K562 (cell line): ENCODE data around the gene PSMC1. TPM values are rescaled to one million over a fixed set of nuclear protein-coding genes. Genes with fewer than 3 reads are reported as not detected.

Source experiments
- ATAC-seq: fragments of 200-7000 bp; cut with Tn5 transposase; 3 replicates; pipeline ENCODE4 v1.9.1; 2020; ENCODE audit warnings: moderate library complexity
- BruUV-seq: library from RNA; stranded (reverse); fragments of 400-500 nt; replicated peaks from 2 replicates; lab custom pipeline; 2021; lab: Mats Ljungman, UMichigan
- CTCF ChIA-PET: fragments of 300-600 bp; formaldehyde crosslinking; extraction: SDS; loops from one replicate; lab custom pipeline; 2021; ENCODE audit warnings: low intra/inter-chr PET ratio; lab: Yijun Ruan, JAX
- POLR2A ChIA-PET: fragments of 300-600, 350-650 bp; sonication (Branson Sonifier 250); formaldehyde crosslinking; extraction: SDS; loops from one replicate; lab custom pipeline; 2021; ENCODE audit warnings: antibody characterized with exemption, inconsistent platforms; lab: Yijun Ruan, JAX
- DNase-seq, 4 experiments: peaks; one replicate each; pipeline versions ENCODE4 v3.0.0 to v3.0.0-alpha.2; 2011 to 2018; ENCODE audit warnings: low spot score in 3 of 4, mixed read lengths in 3 of 4; ENCODE audit errors: extremely low read depth in 1 of 4
- FAIRE-seq: peaks from 2 replicates; lab custom pipeline; 2011; peaks lifted over from hg19 to GRCh38; lab: Jason Lieb, UNC
- H2AFZ ChIP-seq: 2 replicates; pipeline ENCODE4 v1.6.0; 2011; ENCODE audit warnings: low read depth, low read length, control low read depth, inconsistent platforms
- H3K27ac ChIP-seq: fragments of 200-600 bp; 3 replicates; pipeline ENCODE4 v1.8.0; 2011; ENCODE audit warnings: low read depth, mild to moderate bottlenecking, control low read depth, inconsistent platforms, low read length, moderate library complexity, mixed read lengths; ENCODE audit errors: extremely low read depth
- H3K27me3 ChIP-seq, 2 experiments: fragments of 300-600 bp in 1 of 2; 2 replicates in 1 of 2; 3 replicates in 1 of 2; pipeline versions ENCODE4 v1.6.0 to v1.8.0; 2011; ENCODE audit warnings: inconsistent platforms in 2 of 2, low read length in 2 of 2, mild to moderate bottlenecking in 1 of 2, mixed read lengths in 1 of 2, moderate library complexity in 1 of 2; ENCODE audit not compliant: control insufficient read depth in 2 of 2, insufficient read depth in 2 of 2
- H3K36me3 ChIP-seq: fragments of 300-600 bp; 3 replicates; pipeline ENCODE4 v1.8.0; 2011; ENCODE audit warnings: mild to moderate bottlenecking, low read length, inconsistent platforms; ENCODE audit not compliant: control insufficient read depth, insufficient read depth
- H3K4me1 ChIP-seq, 2 experiments: fragments of 200-600 bp in 1 of 2; replicated peaks in 1 of 2; 2 replicates in 1 of 2; 3 replicates in 1 of 2; pipeline versions ENCODE4 v1.5.1 to v1.8.0; 2011; ENCODE audit warnings: inconsistent platforms in 2 of 2, low read length in 2 of 2, mild to moderate bottlenecking in 1 of 2, mixed read lengths in 1 of 2, moderate library complexity in 1 of 2; ENCODE audit not compliant: control insufficient read depth in 2 of 2, insufficient read depth in 2 of 2
- H3K4me2 ChIP-seq: 2 replicates; pipeline ENCODE4 v1.6.1; 2011; ENCODE audit warnings: low read length, control low read depth, inconsistent platforms, mixed read lengths; ENCODE audit not compliant: insufficient read depth
- H3K4me3 ChIP-seq: fragments of 200-600 bp; sonication (generic), shearing (Covaris generic); 2 replicates; pipeline ENCODE4 v1.5.1; 2016; ENCODE audit warnings: control low read depth, inconsistent platforms
- H3K79me2 ChIP-seq: fragments of 200-600 bp; 3 replicates; pipeline ENCODE4 v1.8.0; 2011; ENCODE audit warnings: low read length, inconsistent platforms; ENCODE audit not compliant: control insufficient read depth, insufficient read depth
- H3K9ac ChIP-seq, 2 experiments: 2 replicates each; pipeline versions ENCODE4 v1.6.0 to v1.6.1; 2011; ENCODE audit warnings: low read depth in 2 of 2, low read length in 2 of 2, control low read depth in 1 of 2, inconsistent platforms in 1 of 2, mild to moderate bottlenecking in 1 of 2, mixed read lengths in 1 of 2; ENCODE audit not compliant: insufficient read depth in 1 of 2
- H3K9me1 ChIP-seq: one replicate; pipeline ENCODE4 v1.6.0; 2011; ENCODE audit warnings: inconsistent platforms, mild to moderate bottlenecking, low read length, moderate library complexity; ENCODE audit not compliant: control insufficient read depth, insufficient read depth
- H3K9me3 ChIP-seq: replicated peaks from 2 replicates; pipeline ENCODE4 v1.5.1; 2011; ENCODE audit warnings: low read depth, low read length, inconsistent platforms; ENCODE audit not compliant: control insufficient read depth, insufficient read depth
- H4K20me1 ChIP-seq: replicated peaks from 2 replicates; pipeline ENCODE4 v1.6.1; 2011; ENCODE audit warnings: low read length, inconsistent platforms, mixed read lengths; ENCODE audit not compliant: control insufficient read depth, insufficient read depth
- ARID2 ChIP-seq: fragments of 450-650 bp; IDR thresholded peaks from 2 replicates; pipeline ENCODE4 v1.6.1; 2017; ENCODE audit warnings: antibody characterized with exemption, mild to moderate bottlenecking
- FOXP1 ChIP-seq: sonication (generic); formaldehyde crosslinking; IDR thresholded peaks from 2 replicates; pipeline ENCODE4 v1.8.0; 2022; ENCODE audit warnings: mild to moderate bottlenecking, missing genetic modification reagents
- ILK ChIP-seq: fragments of 450-650 bp; IDR thresholded peaks from 2 replicates; pipeline ENCODE4 v1.6.1; 2016; ENCODE audit warnings: missing genetic modification characterization, low read depth, mild to moderate bottlenecking, missing compliant biosample characterization, moderate library complexity, borderline replicate concordance
- ZNF41 ChIP-seq: fragments of 250-450 bp; sonication (Bioruptor Pico); conservative IDR thresholded peaks from 2 replicates; pipeline ENCODE4 v1.4.0; 2020; ENCODE audit warnings: mild to moderate bottlenecking
- WGBS: fragments of 100-300 bp; shearing (Covaris generic); methylation state at CpG from one replicate; pipeline ENCODE4 v1.1.6; 2016; ENCODE audit warnings: low coverage, mixed read lengths; ENCODE audit not compliant: insufficient coverage; ENCODE audit errors: missing lambda C conversion rate; 5-methylcytosine and 5-hydroxymethylcytosine counted together
- in situ Hi-C: fragments of 300-500 bp; cut with MboI; formaldehyde crosslinking; loops from 4 replicates; pipeline ENCODE4 v1.15.0; 2018; ENCODE audit warnings: inconsistent platforms, mixed read lengths
- intact Hi-C: fragments of 100-400 bp; cut with micrococcal nuclease; formaldehyde crosslinking; loops from 2 replicates; pipeline ENCODE4 v1.14.2; 2022
- polyA plus RNA-seq, 8 experiments: library from polyadenylated mRNA; depleted of rRNA in 4 of 8; stranded (reverse) in 5 of 8; unstranded in 3 of 8; fragments of >200 nt; fragmentation: Nextera tagmentation in 2 of 8; fragmentation: Illumina TruSeq in 1 of 8; extraction: Ambion mirVana in 2 of 8; extraction: Trizol in 1 of 8; gene quantifications; 2 replicates each; pipeline versions ENCODE4 v1.2.1 to v1.2.3, GENCODE V29; 2011 to 2014; ENCODE audit warnings: inconsistent platforms in 1 of 8, missing spikeins in 1 of 8
- total RNA-seq, 7 experiments: library from RNA; depleted of rRNA in 6 of 7; stranded (reverse); fragments of >200 nt in 6 of 7; fragmentation: Illumina TruSeq in 2 of 7; extraction: Trizol in 2 of 7; gene quantifications; 2 replicates each; pipeline versions ENCODE4 v1.2.1 to v1.2.3, GENCODE V29; 2011 to 2021; ENCODE audit warnings: low replicate concordance in 1 of 7

PSMC1 gene
- total and polyA plus RNA-seq, 9 of the 15 experiments (the other 6 are each of a cell fraction or from before 2014, with no cell fraction given), result 87.8 to 276 (median 165) TPM

DNA sequence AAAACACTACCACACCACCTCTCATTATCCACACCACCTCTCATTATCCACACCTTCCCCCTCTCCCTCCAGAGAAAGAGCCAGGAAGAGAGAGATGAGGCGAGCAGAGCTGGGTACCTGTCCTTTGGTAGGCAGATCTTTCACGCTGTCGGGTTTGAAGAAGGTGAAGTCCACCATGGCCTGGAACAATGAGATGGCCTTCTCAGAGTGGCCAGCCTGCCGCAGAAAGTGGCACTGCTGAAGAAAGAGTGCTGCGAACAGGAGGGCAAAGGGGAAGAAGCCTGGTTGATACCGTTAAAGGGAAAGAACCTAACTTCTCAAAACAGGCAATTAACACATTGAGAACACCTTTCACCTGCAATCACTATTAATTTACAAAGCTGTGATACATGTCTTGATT is 44.8 kb downstream of the PSMC1 start:
- DNase-seq (no peak), ATAC-seq (no peak), FAIRE-seq (no peak)
- Histone ChIP-seq H3K27me3 (no peaks in the 10 kb centered on the region), H3K9me1 (no peaks in the 10 kb centered on the region), H2AFZ (no peak overlapping the region), H4K20me1 (no peaks in the 10 kb centered on the region), H3K9ac (no peak overlapping the region), H3K4me2 (no peak overlapping the region), H3K79me2 (no peaks in the 10 kb centered on the region), H3K9me3 (no peaks in the 10 kb centered on the region), H3K4me3 (no peak overlapping the region), H3K36me3 (peaks cover 55% of the 10 kb centered on the region; the same call in 2 of the 3 replicates), H3K4me1 (peaks cover 0 to 7% of the 10 kb centered on the region in 2 experiments; a peak in 2 of 5 replicates), H3K27ac (no peak overlapping the region)
- 95% methylated on average over 3 of the region's 6 CpGs for WGBS
- TF ChIP-seq ILK (tag), result no peak
- TF ChIP-seq ARID2, result no peak
- TF ChIP-seq ZNF41 (CRISPR knock-in tag), result no peak
- no peak for TF ChIP-seq FOXP1 (CRISPR knock-in tag)
- intact Hi-C loops (loop anchor here (5.0 kb wide), 3 partner anchors 96 to 396 kb away; partner anchors contain the start of gene CALM1), in situ Hi-C loops (no loop called here)
- BruUV-seq, result no TSS peak
- POLR2A ChIA-PET, result no interaction called here
- CTCF ChIA-PET, result interaction anchor here (0.7 to 1.2 kb wide), 4 partner anchors 98 to 397 kb away, joined by 3 to 4 read pairs (median 4); no protein-coding TSS in a partner anchor

DNA sequence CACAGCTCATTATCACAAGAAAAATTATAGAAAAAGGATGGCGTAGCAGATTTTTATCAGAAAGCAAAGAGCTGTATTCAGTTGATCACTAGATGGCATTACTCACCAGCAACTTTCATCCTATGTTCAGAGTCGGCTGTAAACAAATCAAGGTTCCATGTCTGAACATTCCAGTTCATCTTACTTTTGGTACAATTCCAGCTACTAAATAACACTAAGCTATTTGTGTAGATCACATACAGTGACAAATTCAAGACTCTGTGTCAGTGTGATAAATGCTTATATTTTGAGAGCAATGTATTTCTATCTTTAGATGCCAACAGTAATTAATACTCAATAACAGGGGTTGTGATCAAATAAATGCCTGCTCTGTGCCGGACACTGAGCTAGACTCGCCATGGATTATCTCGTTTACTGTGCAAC is 45.3 kb downstream of the PSMC1 start:
- H3K9me3 ChIP-seq, result no peaks in the 10 kb centered on the region
- DNase-seq (peak in 1 of 4 experiments; percentile 6), ATAC-seq (peak; percentile 53; the same call in 2 of the 3 replicates), FAIRE-seq (no peak)
- no TSS peak for BruUV-seq
- no peak overlapping the region for H3K4me2 ChIP-seq
- no peaks in the 10 kb centered on the region for H3K27me3 ChIP-seq
- WGBS, result 70% methylated on average over 5 of the region's 5 CpGs
- no peak overlapping the region for H3K4me3 ChIP-seq
- ChIA-PET CTCF (interaction anchor here (0.6 to 1.2 kb wide), 5 partner anchors 98 to 601 kb away, joined by 3 to 4 read pairs (median 4); no protein-coding TSS in a partner anchor), POLR2A (interaction anchor here (0.6 kb wide), 1 partner anchor 11 kb away, joined by 3 read pairs; no protein-coding TSS in a partner anchor)
- peaks cover 0 to 7% of the 10 kb centered on the region in 2 experiments; a peak in 2 of 5 replicates for H3K4me1 ChIP-seq
- no peak overlapping the region for H2AFZ ChIP-seq
- no peaks in the 10 kb centered on the region for H4K20me1 ChIP-seq
- no peaks in the 10 kb centered on the region for H3K9me1 ChIP-seq
- intact Hi-C loops, result loop anchor here (5.0 kb wide), 3 partner anchors 96 to 396 kb away; partner anchors contain the start of gene CALM1
- peaks cover 49% of the 10 kb centered on the region; the same call in 2 of the 3 replicates for H3K36me3 ChIP-seq
- no peak overlapping the region for H3K27ac ChIP-seq
- no peaks in the 10 kb centered on the region for H3K79me2 ChIP-seq
- H3K9ac ChIP-seq, result no peak overlapping the region
- in situ Hi-C loops, result no loop called here
